ENCODE results near the gene IGSF21. TPM values are rescaled to one million over a fixed set of nuclear protein-coding genes. Genes with fewer than 3 reads are reported as not detected.

IGSF21 gene
- polyA plus RNA-seq, 6 donors from 2014 or later: not detected

GRCh38 chr1:18243503-18244175, 136.0 kb downstream of the IGSF21 start:
- Mint-ChIP-seq H3K27me3 (peaks cover 0 to 21% (median 15%) of the 10 kb centered on the region in 3 donors), H3K4me3 (no peak overlapping the region), H3K27ac (no peak overlapping the region), H3K4me1 (no peaks in the 10 kb centered on the region), H3K36me3 (no peaks in the 10 kb centered on the region), H3K9me3 (peaks cover 0 to 2% (median 0%) of the 10 kb centered on the region in 7 donors)
- ATAC-seq (ENCODE audit: low read depth in 2 of 2) (no peak), DNase-seq (no peak)

DNA sequence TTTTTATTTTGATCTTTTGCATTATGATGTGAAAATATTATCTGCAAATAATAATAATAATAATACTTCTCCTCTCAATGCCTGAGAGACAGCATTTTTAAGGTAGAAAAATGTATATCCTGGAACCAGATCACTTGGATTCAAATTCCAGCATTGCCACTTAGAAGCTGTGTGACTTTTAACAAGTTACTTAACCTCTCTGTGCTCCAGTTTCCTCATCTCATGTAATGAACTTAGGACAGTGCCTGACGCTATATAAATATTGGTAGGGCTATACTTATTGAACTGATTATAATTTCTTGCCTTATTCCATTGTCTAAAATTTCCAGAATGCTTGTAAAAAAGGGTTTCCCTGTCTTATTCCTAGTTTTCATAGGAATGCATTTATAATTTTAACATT, 137.2 kb downstream of the IGSF21 start:
- Mint-ChIP-seq H3K4me1 (no peaks in the 10 kb centered on the region), H3K36me3 (no peaks in the 10 kb centered on the region), H3K4me3 (no peak overlapping the region), H3K27ac (no peak overlapping the region), H3K27me3 (peaks cover 0 to 18% (median 9%) of the 10 kb centered on the region in 3 donors), H3K9me3 (peaks cover 0 to 2% (median 0%) of the 10 kb centered on the region in 7 donors)
- ATAC-seq (ENCODE audit: low read depth in 2 of 2): no peak
- DNase-seq: no peak

- no peaks in the 10 kb centered on the region for H3K4me1 Mint-ChIP-seq
- no peak overlapping the region for H3K4me3 Mint-ChIP-seq
- no peaks in the 10 kb centered on the region for H3K36me3 Mint-ChIP-seq
- peaks cover 0 to 15% (median 7%) of the 10 kb centered on the region in 3 donors for H3K27me3 Mint-ChIP-seq
- no peak for ATAC-seq (ENCODE audit: low read depth in 2 of 2)
- peaks cover 0 to 3% (median under 1%) of the 10 kb centered on the region in 7 donors for H3K9me3 Mint-ChIP-seq
- no peak overlapping the region for H3K27ac Mint-ChIP-seq
- no peak for DNase-seq
These were observed 138.0 kb downstream of the IGSF21 start for GRCh38 chr1:18245647-18246046.

DNA sequence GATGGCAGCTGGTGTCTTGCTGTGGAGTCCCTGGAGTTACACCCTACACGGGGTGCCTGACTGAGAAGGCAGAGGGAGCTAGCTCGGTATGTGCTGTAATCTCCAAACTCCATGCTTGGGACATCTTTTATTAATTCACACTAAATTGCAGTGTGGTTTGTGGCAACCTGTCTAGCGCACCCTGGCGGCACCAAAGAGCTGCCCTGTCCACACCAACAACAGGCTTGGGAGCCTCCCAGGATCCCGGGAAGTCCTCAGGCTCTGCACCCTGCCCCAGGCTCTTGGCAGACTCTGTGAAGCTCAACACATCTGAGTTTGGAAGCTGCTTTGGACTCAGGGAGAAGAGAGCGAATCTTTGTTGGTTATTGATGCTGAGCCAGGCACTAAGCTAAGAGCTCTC, 138.9 kb downstream of the IGSF21 start:
- Mint-ChIP-seq H3K27ac (no peak overlapping the region), H3K4me3 (peak overlapping the region in 1 of 8 donors; percentile 5)

DNA sequence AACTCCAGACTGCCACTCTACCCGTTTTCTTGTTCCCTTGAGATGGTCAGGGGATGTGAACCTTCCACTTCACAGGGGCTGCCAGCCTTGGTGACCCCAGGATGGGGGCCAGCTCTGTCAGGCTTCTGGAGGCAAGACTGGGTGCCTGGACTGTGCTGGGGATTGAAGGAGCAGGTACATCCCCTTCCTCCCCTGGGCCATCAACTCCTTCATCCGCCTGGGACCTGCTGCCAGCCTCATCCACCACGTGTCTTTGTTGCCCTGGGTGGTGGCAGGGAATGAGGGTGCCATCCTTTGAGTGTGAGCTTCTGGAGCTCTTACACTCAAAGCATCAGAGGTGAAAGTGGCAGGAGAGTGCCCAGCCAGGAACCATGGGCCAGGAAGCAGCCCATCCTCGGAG, 139.6 kb downstream of the IGSF21 start:
- Mint-ChIP-seq H3K4me3 (no peak overlapping the region), H3K9me3 (peaks cover 5 to 13% (median 8%) of the 10 kb centered on the region in 7 donors), H3K27ac (no peak overlapping the region), H3K27me3 (peaks cover 0 to 15% (median 7%) of the 10 kb centered on the region in 3 donors), H3K36me3 (no peaks in the 10 kb centered on the region), H3K4me1 (no peaks in the 10 kb centered on the region)
- ATAC-seq (ENCODE audit: low read depth in 2 of 2): no peak
- DNase-seq: no peak

More for the DNA sequence above, 138.9 kb downstream of the IGSF21 start:
- no peaks in the 10 kb centered on the region for H3K4me1 Mint-ChIP-seq
- no peaks in the 10 kb centered on the region for H3K36me3 Mint-ChIP-seq
- ATAC-seq (ENCODE audit: low read depth in 2 of 2): no peak
- DNase-seq: no peak
- peaks cover 4 to 11% (median 8%) of the 10 kb centered on the region in 7 donors for H3K9me3 Mint-ChIP-seq
- H3K27me3 Mint-ChIP-seq: peaks cover 0 to 15% (median 8%) of the 10 kb centered on the region in 3 donors

- no peaks in the 10 kb centered on the region for H3K36me3 Mint-ChIP-seq
- H3K27me3 Mint-ChIP-seq: peaks cover 0 to 15% (median 7%) of the 10 kb centered on the region in 3 donors
- peaks cover 7 to 14% (median 9%) of the 10 kb centered on the region in 7 donors for H3K9me3 Mint-ChIP-seq
- ATAC-seq (ENCODE audit: low read depth in 2 of 2) (no peak), DNase-seq (no peak)
- no peaks in the 10 kb centered on the region for H3K4me1 Mint-ChIP-seq
- no peak overlapping the region for H3K27ac Mint-ChIP-seq
- no peak overlapping the region for H3K4me3 Mint-ChIP-seq
These were observed 142.0 kb downstream of the IGSF21 start for GRCh38 chr1:18249631-18250030.

DNA sequence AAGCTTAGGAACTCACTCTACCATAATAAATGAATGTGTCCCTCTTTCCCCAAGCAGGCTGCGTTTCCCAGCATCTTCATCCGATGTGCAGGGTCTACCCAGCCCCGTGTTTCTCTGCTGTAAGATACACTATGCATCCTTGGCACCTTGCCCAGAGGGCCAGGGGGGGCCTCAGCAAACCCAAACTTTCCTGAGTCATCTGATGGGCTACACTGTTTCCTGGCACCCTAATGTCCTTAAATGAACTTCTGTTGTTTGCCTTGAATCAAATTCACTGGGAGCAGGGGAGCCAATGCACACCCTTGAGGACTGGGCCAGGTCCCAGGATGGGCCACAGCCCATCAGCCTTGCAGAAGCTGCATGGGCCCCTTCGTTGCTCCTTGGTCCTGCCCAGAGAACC, 145.5 kb downstream of the IGSF21 start:
- ATAC-seq (ENCODE audit: low read depth in 2 of 2) (no peak), DNase-seq (no peak)
- Mint-ChIP-seq H3K4me3 (no peak overlapping the region), H3K9me3 (peaks cover 7 to 19% (median 13%) of the 10 kb centered on the region in 7 donors), H3K36me3 (peaks cover 0 to 6% of the 10 kb centered on the region in 2 donors), H3K4me1 (no peaks in the 10 kb centered on the region), H3K27me3 (peaks cover 7 to 35% (median 14%) of the 10 kb centered on the region in 3 donors), H3K27ac (peak overlapping the region in 2 of 6 donors; percentile 3 to 42)

GRCh38 chr1:18256282-18257235, 149.0 kb downstream of the IGSF21 start:
- H3K27me3 Mint-ChIP-seq: peaks cover 5 to 30% (median 27%) of the 10 kb centered on the region in 3 donors
- no peak for DNase-seq

DNA sequence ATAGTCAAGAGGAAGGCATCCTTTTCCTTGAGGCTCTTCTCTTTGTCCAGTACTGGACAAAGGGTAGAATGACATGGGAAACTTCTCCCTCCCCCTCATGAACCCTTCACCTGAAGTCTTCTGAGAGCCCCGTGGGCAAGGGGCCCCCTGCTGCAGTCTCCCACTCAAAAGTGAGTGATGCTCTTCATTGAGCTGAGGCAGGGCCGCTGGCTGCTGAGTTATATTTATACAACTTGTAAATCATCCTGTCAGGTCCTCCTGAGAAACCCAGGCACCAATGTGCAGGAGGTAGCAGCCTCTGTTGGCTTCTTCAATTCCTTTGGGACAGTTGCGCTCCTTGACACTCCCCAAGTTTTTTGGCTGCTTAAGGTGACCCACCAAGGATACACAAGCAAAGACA, 150.2 kb downstream of the IGSF21 start:
- ATAC-seq (ENCODE audit: low read depth in 2 of 2): no peak
- peaks cover 0 to 11% (median 3%) of the 10 kb centered on the region in 7 donors for H3K9me3 Mint-ChIP-seq
- peaks cover 0 to 6% of the 10 kb centered on the region in 2 donors for H3K36me3 Mint-ChIP-seq
- peaks cover 5 to 33% (median 27%) of the 10 kb centered on the region in 3 donors for H3K27me3 Mint-ChIP-seq
- H3K4me3 Mint-ChIP-seq: no peak overlapping the region
- DNase-seq: no peak
- H3K4me1 Mint-ChIP-seq: no peaks in the 10 kb centered on the region
- no peak overlapping the region for H3K27ac Mint-ChIP-seq

More at GRCh38 chr1:18256282-18257235, 149.0 kb downstream of the IGSF21 start:
- Mint-ChIP-seq H3K27ac (no peak overlapping the region), H3K4me3 (no peak overlapping the region), H3K4me1 (no peaks in the 10 kb centered on the region), H3K36me3 (peaks cover 0 to 6% of the 10 kb centered on the region in 2 donors), H3K9me3 (peaks cover under 1 to 12% (median 5%) of the 10 kb centered on the region in 7 donors)
- ATAC-seq (ENCODE audit: low read depth in 2 of 2): no peak

- ATAC-seq (ENCODE audit: low read depth in 2 of 2) (no peak), DNase-seq (no peak)
- H3K9me3 Mint-ChIP-seq: peaks cover 0 to 3% (median 0%) of the 10 kb centered on the region in 7 donors
- no peak overlapping the region for H3K4me3 Mint-ChIP-seq
- H3K27ac Mint-ChIP-seq: no peak overlapping the region
- H3K4me1 Mint-ChIP-seq: no peaks in the 10 kb centered on the region
- peaks cover 0 to 3% of the 10 kb centered on the region in 2 donors for H3K36me3 Mint-ChIP-seq
- H3K27me3 Mint-ChIP-seq: peaks cover 8 to 19% (median 18%) of the 10 kb centered on the region in 3 donors
These were observed 154.3 kb downstream of the IGSF21 start for GRCh38 chr1:18261891-18262290.

DNA sequence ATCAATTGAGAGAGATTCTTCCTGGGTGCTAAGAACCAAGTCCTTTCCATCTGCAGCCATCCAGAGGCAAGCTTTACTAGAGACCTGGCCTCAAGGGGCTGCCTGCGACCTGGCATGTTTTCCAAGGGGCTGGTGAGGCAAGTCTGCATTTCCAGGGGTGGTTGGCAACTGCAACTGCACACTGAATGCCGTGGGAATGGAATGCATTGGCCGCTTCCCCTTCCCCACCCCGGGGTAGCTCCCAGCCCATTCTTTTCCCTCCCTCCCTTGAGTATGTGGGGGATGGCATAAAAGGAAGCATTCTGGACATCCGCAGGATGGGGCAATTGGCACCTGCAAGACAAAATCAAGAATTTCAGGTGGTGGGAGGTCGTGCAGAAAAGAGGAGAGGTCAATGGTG, 155.1 kb downstream of the IGSF21 start:
- Mint-ChIP-seq H3K36me3 (no peaks in the 10 kb centered on the region), H3K4me3 (no peak overlapping the region), H3K27me3 (peaks cover 8 to 19% (median 18%) of the 10 kb centered on the region in 3 donors), H3K9me3 (peaks cover 0 to 3% (median 0%) of the 10 kb centered on the region in 7 donors), H3K4me1 (no peaks in the 10 kb centered on the region), H3K27ac (no peak overlapping the region)
- DNase-seq: no peak
- ATAC-seq (ENCODE audit: low read depth in 2 of 2): no peak

DNA sequence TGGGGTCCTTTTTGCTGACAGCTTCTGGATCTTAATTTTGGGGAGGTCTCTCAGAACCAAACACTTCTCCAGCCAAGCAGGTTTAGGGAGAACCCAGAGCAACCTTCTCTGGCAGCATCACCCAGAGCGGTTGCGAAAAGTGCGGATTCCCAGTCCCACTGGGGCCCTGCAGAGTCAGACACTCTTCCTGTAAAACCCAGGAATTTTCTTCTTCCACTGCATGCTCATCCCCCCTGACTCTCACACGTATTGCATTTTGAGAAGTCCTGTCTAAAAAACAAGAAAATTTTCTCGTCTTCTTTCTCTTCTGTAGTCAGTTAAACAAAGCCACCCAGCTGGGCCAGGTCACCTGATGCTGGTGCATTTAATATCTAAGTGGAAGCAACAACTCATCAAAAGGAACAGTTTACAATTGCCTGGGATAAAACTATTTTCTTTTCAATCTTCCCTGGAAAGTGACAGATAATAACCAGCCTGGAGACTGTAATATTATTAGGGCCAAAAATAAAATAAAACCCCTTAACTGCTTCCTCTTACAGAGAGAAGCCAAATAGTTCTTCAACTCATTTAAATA, 156.0 kb downstream of the IGSF21 start:
- Mint-ChIP-seq H3K36me3 (no peaks in the 10 kb centered on the region), H3K9me3 (peaks cover 0 to 3% (median 0%) of the 10 kb centered on the region in 7 donors)

DNA sequence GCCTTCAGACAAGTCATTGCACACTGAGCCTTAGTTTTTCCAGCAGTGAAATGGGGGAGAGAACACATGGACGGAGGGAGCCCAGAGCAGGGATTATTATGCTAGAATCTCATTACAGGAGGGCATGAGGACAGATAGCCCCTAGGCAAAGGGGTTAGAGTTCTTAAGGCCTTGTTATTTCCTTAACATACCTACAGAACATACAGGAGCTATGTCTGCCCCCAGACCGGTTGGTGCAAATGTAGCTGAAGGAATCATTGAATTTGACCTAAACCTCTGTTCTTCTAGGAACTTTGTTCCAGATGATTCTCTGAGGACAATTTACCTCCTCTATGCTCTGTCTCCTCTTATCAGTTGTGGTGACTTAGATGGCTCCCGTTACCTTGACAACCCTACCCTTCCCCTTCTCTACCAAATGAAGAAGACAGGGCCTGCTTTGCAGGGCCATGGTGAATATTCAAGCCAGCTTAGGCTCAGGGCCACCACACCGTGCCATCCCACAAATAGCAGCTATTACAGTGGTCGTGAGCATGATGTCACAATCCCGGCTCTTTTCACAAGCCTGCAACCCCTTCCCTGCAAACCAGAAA, 156.9 kb downstream of the IGSF21 start:
- Mint-ChIP-seq H3K4me1 (no peaks in the 10 kb centered on the region), H3K4me3 (peak overlapping the region in 1 of 8 donors; percentile 66), H3K36me3 (no peaks in the 10 kb centered on the region), H3K9me3 (peaks cover 0 to 4% (median 0%) of the 10 kb centered on the region in 7 donors), H3K27me3 (peaks cover 4 to 18% (median 12%) of the 10 kb centered on the region in 3 donors), H3K27ac (no peak overlapping the region)
- DNase-seq (no peak), ATAC-seq (ENCODE audit: low read depth in 2 of 2) (no peak)

More for the DNA sequence above, 156.0 kb downstream of the IGSF21 start:
- Mint-ChIP-seq H3K27ac (no peak overlapping the region), H3K27me3 (peaks cover 4 to 19% (median 18%) of the 10 kb centered on the region in 3 donors), H3K4me3 (no peak overlapping the region), H3K4me1 (no peaks in the 10 kb centered on the region)
- ATAC-seq (ENCODE audit: low read depth in 2 of 2) (no peak), DNase-seq (no peak)
